HFFc6 (cell line): ENCODE results near the gene RABGAP1L. TPM values are rescaled to one million over a fixed set of nuclear protein-coding genes. Genes with fewer than 3 reads are reported as not detected.
"Not testable (repeated sequence)": the region's sequence is repeated elsewhere in the genome, so short reads cannot be mapped to it uniquely, and the experiment has no call there.

Experiments used
- DNase-seq: peaks from one replicate; pipeline ENCODE4 v3.0.0-alpha.2; 2018
- H3K27ac Mint-ChIP-seq: 2 replicates; pipeline ENCODE4 v1.8.0; 2020; ENCODE audit warnings: mild to moderate bottlenecking, mixed read lengths
- H3K27me3 Mint-ChIP-seq: 2 replicates; pipeline ENCODE4 v1.8.0; 2021; ENCODE audit warnings: mild to moderate bottlenecking, moderate library complexity, mixed read lengths; ENCODE audit not compliant: insufficient read depth
- H3K36me3 Mint-ChIP-seq: 2 replicates; pipeline ENCODE4 v1.8.0; 2021; ENCODE audit warnings: low read depth, mixed read lengths
- H3K4me1 Mint-ChIP-seq: 2 replicates; pipeline ENCODE4 v1.8.0; 2020; ENCODE audit warnings: low read depth, mixed read lengths
- H3K4me3 Mint-ChIP-seq: 2 replicates; pipeline ENCODE4 v1.8.0; 2020; ENCODE audit warnings: mild to moderate bottlenecking, moderate library complexity, mixed read lengths
- H3K9me3 Mint-ChIP-seq: 2 replicates; pipeline ENCODE4 v1.8.0; 2020; ENCODE audit warnings: mild to moderate bottlenecking, mixed read lengths
- CTCF ChIP-seq: fragments of 200-600 bp; sonication (generic); IDR thresholded peaks from 2 replicates; pipeline ENCODE4 v1.5.0; 2021; ENCODE audit warnings: antibody characterized with exemption, mild to moderate bottlenecking
- total RNA-seq, 6 experiments: library from RNA; stranded (reverse); fragmentation: NEBNext Ultra II Directional; extraction: Animal tissue kit (Norgen Biotek cat#: 25700); gene quantifications; 2 replicates in 1 of 6; 3 replicates in 5 of 6; pipeline ENCODE4 v1.2.3, GENCODE V29; 2021

The RABGAP1L gene
- total RNA-seq, 6 experiments from 2014 or later = 14.5 to 16.9 (median 16.0) TPM

- peaks cover 2% of the 10 kb centered on the region; the same call in 1 of the 2 replicates for H3K27me3 Mint-ChIP-seq
Measured at GRCh38 chr1:174556392-174556791, 397.1 kb downstream of the RABGAP1L start.

GRCh38 chr1:174568551-174568950, 409.2 kb downstream of the RABGAP1L start:
- Mint-ChIP-seq H3K36me3 (no peaks in the 10 kb centered on the region), H3K4me1 (no peaks in the 10 kb centered on the region), H3K27ac (no peak overlapping the region), H3K4me3 (no peak overlapping the region), H3K9me3 (no peaks in the 10 kb centered on the region), H3K27me3 (no peaks in the 10 kb centered on the region)
- no peak for TF ChIP-seq CTCF
- DNase-seq = no peak

More at GRCh38 chr1:174556392-174556791, 397.1 kb downstream of the RABGAP1L start:
- DNase-seq = no peak
- H3K27ac Mint-ChIP-seq = no peak overlapping the region
- TF ChIP-seq CTCF = no peak
- H3K4me3 Mint-ChIP-seq = no peak overlapping the region
- H3K4me1 Mint-ChIP-seq = no peaks in the 10 kb centered on the region; the same call in 1 of the 2 replicates
- no peaks in the 10 kb centered on the region for H3K9me3 Mint-ChIP-seq
- H3K36me3 Mint-ChIP-seq = 0 out of 2 replicates have a peak, but pooled peaks cover 6% of the 10 kb centered on the region

- Mint-ChIP-seq H3K9me3 (no peaks in the 10 kb centered on the region), H3K36me3 (no peaks in the 10 kb centered on the region), H3K4me3 (no peak overlapping the region), H3K27me3 (no peaks in the 10 kb centered on the region), H3K27ac (no peak overlapping the region), H3K4me1 (no peaks in the 10 kb centered on the region)
- DNase-seq = no peak
- TF ChIP-seq CTCF = no peak
Measured at GRCh38 chr1:174569240-174569639, 409.9 kb downstream of the RABGAP1L start.

GRCh38 chr1:174572771-174573170, 413.5 kb downstream of the RABGAP1L start:
- Mint-ChIP-seq H3K27ac (no peak overlapping the region), H3K9me3 (peaks cover 11% of the 10 kb centered on the region)

GRCh38 chr1:174576120-174576519, 416.8 kb downstream of the RABGAP1L start:
- DNase-seq, H3K27ac Mint-ChIP-seq, H3K27me3 Mint-ChIP-seq, H3K4me3 Mint-ChIP-seq, H3K4me1 Mint-ChIP-seq: not testable (repeated sequence)
- Mint-ChIP-seq H3K36me3 (peaks cover 13% of the 10 kb centered on the region), H3K9me3 (peaks cover 11% of the 10 kb centered on the region)

More at GRCh38 chr1:174572771-174573170, 413.5 kb downstream of the RABGAP1L start:
- TF ChIP-seq CTCF = no peak
- no peak overlapping the region for H3K4me3 Mint-ChIP-seq
- no peaks in the 10 kb centered on the region for H3K4me1 Mint-ChIP-seq
- DNase-seq = no peak
- H3K27me3 Mint-ChIP-seq = no peaks in the 10 kb centered on the region; the same call in 1 of the 2 replicates
- peaks cover 13% of the 10 kb centered on the region for H3K36me3 Mint-ChIP-seq

- no peak for DNase-seq
- no peaks in the 10 kb centered on the region for H3K4me1 Mint-ChIP-seq
- no peak overlapping the region for H3K4me3 Mint-ChIP-seq
- no peak for TF ChIP-seq CTCF
- H3K27me3 Mint-ChIP-seq = no peaks in the 10 kb centered on the region; the same call in 1 of the 2 replicates
- H3K36me3 Mint-ChIP-seq = peaks cover 13% of the 10 kb centered on the region
- peaks cover 11% of the 10 kb centered on the region for H3K9me3 Mint-ChIP-seq
- no peak overlapping the region for H3K27ac Mint-ChIP-seq
Measured at GRCh38 chr1:174577681-174578080, 418.4 kb downstream of the RABGAP1L start.
